NK-92 (cell line): Measurements from ENCODE around the gene CHADL.
"Not testable (repeated sequence)": the region's sequence is repeated elsewhere in the genome, so short reads cannot be mapped to it uniquely, and the experiment has no call there.

Source experiments
- DNase-seq: peaks from one replicate; lab custom pipeline; 2025; ENCODE audit not compliant: unreplicated experiment; lab: John Stamatoyannopoulos, UW

Gene CHADL

GRCh38 chr22:41240377-41241132 lies at the start of gene CHADL:
Gene CHADL (minus strand): TSS chr22:41240931. CDS start chr22:41240881, 50 bp downstream.
- no peak for DNase-seq

GRCh38 chr22:41289671-41290070 lies 48.9 kb upstream of the CHADL start:
- no peak for DNase-seq

GRCh38 chr22:41288245-41288946 lies 47.7 kb upstream of the CHADL start:
- no peak for DNase-seq

GRCh38 chr22:41286639-41287091 lies 45.9 kb upstream of the CHADL start:
- no peak for DNase-seq

- DNase-seq, result peak; percentile 75
Observed at GRCh38 chr22:41285820-41286638, 45.3 kb upstream of the CHADL start, which contains the start of gene RANGAP1. Gene RANGAP1 (minus strand): TSS chr22:41286187. CDS start chr22:41281044, 5,143 bp downstream.

- DNase-seq, result no peak
Observed at GRCh38 chr22:41285441-41285819, 44.7 kb upstream of the CHADL start.

- no peak for DNase-seq
Observed at GRCh38 chr22:41284465-41284864, 43.7 kb upstream of the CHADL start.

GRCh38 chr22:41280854-41281253 lies 40.1 kb upstream of the CHADL start:
- DNase-seq, result no peak

GRCh38 chr22:41280065-41280464 lies 39.3 kb upstream of the CHADL start:
- no peak for DNase-seq

GRCh38 chr22:41274856-41275255 lies 34.1 kb upstream of the CHADL start:
- no peak for DNase-seq

GRCh38 chr22:41273128-41273527 lies 32.4 kb upstream of the CHADL start:
- no peak for DNase-seq

- DNase-seq, result no peak
Observed at GRCh38 chr22:41271787-41272186, 31.1 kb upstream of the CHADL start.

GRCh38 chr22:41267958-41268357 lies 27.2 kb upstream of the CHADL start:
- DNase-seq, result no peak

GRCh38 chr22:41264408-41264941 lies 23.7 kb upstream of the CHADL start:
- DNase-seq, result no peak

- DNase-seq, result no peak
Observed at GRCh38 chr22:41263704-41264103, 23.0 kb upstream of the CHADL start.

- no peak for DNase-seq
Observed at GRCh38 chr22:41262250-41262765, 21.6 kb upstream of the CHADL start.

GRCh38 chr22:41261541-41262249 lies 21.0 kb upstream of the CHADL start:
- no peak for DNase-seq

GRCh38 chr22:41260871-41261270 lies 20.1 kb upstream of the CHADL start:
- DNase-seq, result no peak

- not testable (repeated sequence) for DNase-seq
Observed at GRCh38 chr22:41259756-41260155, 19.0 kb upstream of the CHADL start.

- DNase-seq, result no peak
Observed at GRCh38 chr22:41257696-41258095, 17.0 kb upstream of the CHADL start.
